ENCODE data around the gene RHNO1. TPM values are rescaled to one million over a fixed set of nuclear protein-coding genes. Genes with fewer than 3 reads are reported as not detected.
A peak's percentile ranks its signal among the peaks of the same experiment; 100 is the strongest.

RHNO1 gene
- total and polyA plus RNA-seq, 2 of the 4 experiments (the other 2 are of a cell fraction): 26.1 to 30.6 TPM

DNA sequence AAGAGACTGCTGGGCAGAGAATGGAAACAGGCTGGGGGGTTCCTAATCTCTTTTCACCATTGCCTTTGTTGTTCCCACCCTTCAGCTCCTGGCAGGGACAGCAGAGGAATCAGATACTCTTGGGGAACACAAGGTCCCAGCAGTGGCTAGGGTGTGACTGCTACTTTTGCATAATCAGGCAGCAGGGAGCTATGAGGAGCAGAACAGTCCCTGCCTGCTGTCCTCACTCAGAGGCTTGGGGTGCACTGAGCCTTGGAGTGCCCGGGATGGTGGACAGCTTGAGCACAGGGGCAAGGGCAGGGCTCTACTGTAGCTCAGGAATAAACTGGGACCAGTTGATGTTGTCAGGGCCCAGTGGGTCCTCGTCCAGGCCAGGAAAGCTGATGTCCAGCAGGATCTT, 18.7 kb upstream of the RHNO1 start:
- dilution Hi-C loops (cut with HindIII; ENCODE audit: low sequenced_read_pairs, unreplicated experiment) (no loop called here), intact Hi-C loops (cut with micrococcal nuclease) (no loop called here), in situ Hi-C loops (cut with MboI; ENCODE audit: low sequenced_read_pairs) (loop anchor here (10.0 kb wide), 1 partner anchor 176 kb away; no protein-coding TSS in a partner anchor)
- no peak overlapping the region for H3K18ac ChIP-seq (ENCODE audit: low read depth, low read length)
- no peak overlapping the region for H2BK120ac ChIP-seq (ENCODE audit: low read depth, low read length)
- ATAC-seq (ENCODE audit: low read depth): no peak
- WGBS, 2 experiments (ENCODE audit: extremely low coverage in 2 of 2, insufficient read length in 1 of 2): 91% methylated on average over 2 of the region's 2 CpGs; no CpG with 5 or more reads in 1 of the 2 experiments
- no peak overlapping the region for H3K14ac ChIP-seq (replicated peaks; ENCODE audit: low read depth, low read length)
- H2AK9ac ChIP-seq (replicated peaks; ENCODE audit: low read depth, low read length, poor library complexity): peak overlapping the region; percentile 71
- ChIA-PET POLR2A (ENCODE audit: unreplicated experiment) (interaction anchor here (0.7 kb wide), 1 partner anchor 30 kb away, joined by 5 read pairs; no protein-coding TSS in a partner anchor), CTCF (no interaction called here)
- TF ChIP-seq RFX5 (IDR thresholded peaks at IDR 0.05; ENCODE audit: low read depth, low read length) (no peak), MXI1 (IDR thresholded peaks at IDR 0.05; ENCODE audit: borderline replicate concordance, low read depth, low read length) (no peak), RCOR1 (IDR thresholded peaks at IDR 0.05; ENCODE audit: insufficient replicate concordance, low read length) (no peak), CHD1 (IDR thresholded peaks at IDR 0.05; ENCODE audit: low read depth, low read length) (no peak), NFE2L2 (IDR thresholded peaks at IDR 0.05; ENCODE audit: low read depth, low read length) (no peak), CEBPB (IDR thresholded peaks at IDR 0.05; ENCODE audit: low read depth, low read length) (no peak), FOS (IDR thresholded peaks at IDR 0.05; ENCODE audit: low read depth, low read length) (no peak), SMC3 (IDR thresholded peaks at IDR 0.05; ENCODE audit: low read depth, low read length) (no peak), RAD21 (IDR thresholded peaks at IDR 0.05; ENCODE audit: low read length) (no peak), POLR2A (IDR thresholded peaks at IDR 0.05; ENCODE audit: low read depth, low read length) (no peak), MAFK (IDR thresholded peaks at IDR 0.05; ENCODE audit: low read depth, low read length) (no peak), MAZ (IDR thresholded peaks at IDR 0.05; ENCODE audit: borderline replicate concordance, low read depth, low read length) (no peak), BHLHE40 (IDR thresholded peaks at IDR 0.05; ENCODE audit: low read depth, low read length) (no peak)
- TF ChIP-seq, protein P1, sequence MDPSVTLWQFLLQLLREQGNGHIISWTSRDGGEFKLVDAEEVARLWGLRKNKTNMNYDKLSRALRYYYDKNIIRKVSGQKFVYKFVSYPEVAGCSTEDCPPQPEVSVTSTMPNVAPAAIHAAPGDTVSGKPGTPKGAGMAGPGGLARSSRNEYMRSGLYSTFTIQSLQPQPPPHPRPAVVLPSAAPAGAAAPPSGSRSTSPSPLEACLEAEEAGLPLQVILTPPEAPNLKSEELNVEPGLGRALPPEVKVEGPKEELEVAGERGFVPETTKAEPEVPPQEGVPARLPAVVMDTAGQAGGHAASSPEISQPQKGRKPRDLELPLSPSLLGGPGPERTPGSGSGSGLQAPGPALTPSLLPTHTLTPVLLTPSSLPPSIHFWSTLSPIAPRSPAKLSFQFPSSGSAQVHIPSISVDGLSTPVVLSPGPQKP (IDR thresholded peaks at IDR 0.05; ENCODE audit: borderline replicate concordance, low read depth, low read length): no peak
- TF ChIP-seq, protein P2, sequence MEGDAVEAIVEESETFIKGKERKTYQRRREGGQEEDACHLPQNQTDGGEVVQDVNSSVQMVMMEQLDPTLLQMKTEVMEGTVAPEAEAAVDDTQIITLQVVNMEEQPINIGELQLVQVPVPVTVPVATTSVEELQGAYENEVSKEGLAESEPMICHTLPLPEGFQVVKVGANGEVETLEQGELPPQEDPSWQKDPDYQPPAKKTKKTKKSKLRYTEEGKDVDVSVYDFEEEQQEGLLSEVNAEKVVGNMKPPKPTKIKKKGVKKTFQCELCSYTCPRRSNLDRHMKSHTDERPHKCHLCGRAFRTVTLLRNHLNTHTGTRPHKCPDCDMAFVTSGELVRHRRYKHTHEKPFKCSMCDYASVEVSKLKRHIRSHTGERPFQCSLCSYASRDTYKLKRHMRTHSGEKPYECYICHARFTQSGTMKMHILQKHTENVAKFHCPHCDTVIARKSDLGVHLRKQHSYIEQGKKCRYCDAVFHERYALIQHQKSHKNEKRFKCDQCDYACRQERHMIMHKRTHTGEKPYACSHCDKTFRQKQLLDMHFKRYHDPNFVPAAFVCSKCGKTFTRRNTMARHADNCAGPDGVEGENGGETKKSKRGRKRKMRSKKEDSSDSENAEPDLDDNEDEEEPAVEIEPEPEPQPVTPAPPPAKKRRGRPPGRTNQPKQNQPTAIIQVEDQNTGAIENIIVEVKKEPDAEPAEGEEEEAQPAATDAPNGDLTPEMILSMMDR (conservative IDR thresholded peaks at IDR 0.05; ENCODE audit: low read depth, low read length): no peak
- TF ChIP-seq, protein P3, sequence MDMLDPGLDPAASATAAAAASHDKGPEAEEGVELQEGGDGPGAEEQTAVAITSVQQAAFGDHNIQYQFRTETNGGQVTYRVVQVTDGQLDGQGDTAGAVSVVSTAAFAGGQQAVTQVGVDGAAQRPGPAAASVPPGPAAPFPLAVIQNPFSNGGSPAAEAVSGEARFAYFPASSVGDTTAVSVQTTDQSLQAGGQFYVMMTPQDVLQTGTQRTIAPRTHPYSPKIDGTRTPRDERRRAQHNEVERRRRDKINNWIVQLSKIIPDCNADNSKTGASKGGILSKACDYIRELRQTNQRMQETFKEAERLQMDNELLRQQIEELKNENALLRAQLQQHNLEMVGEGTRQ (IDR thresholded peaks at IDR 0.05; ENCODE audit: low read depth, low read length): no peak
- no peak overlapping the region for H3K4me3 ChIP-seq (ENCODE audit: insufficient read depth, low read depth, low read length)
- H2AFZ ChIP-seq (replicated peaks; ENCODE audit: low read length, poor library complexity): no peak overlapping the region
- H3K4me1 ChIP-seq (ENCODE audit: control insufficient read depth, insufficient read depth, low read length): no peaks in the 10 kb centered on the region
- no TSS peak for BruUV-seq (replicated peaks)
- no peak overlapping the region for H4K5ac ChIP-seq (ENCODE audit: low read depth, low read length)
- H3K4me2 ChIP-seq (ENCODE audit: low read depth, low read length): no peak overlapping the region
- no peaks in the 10 kb centered on the region for H4K20me1 ChIP-seq (ENCODE audit: insufficient read depth, low read length)
- no peak overlapping the region for H3K9ac ChIP-seq (ENCODE audit: low read depth, low read length)
- H3K56ac ChIP-seq (ENCODE audit: extremely low read depth, insufficient read depth, low read length): no peak overlapping the region
- no peaks in the 10 kb centered on the region for H3K9me3 ChIP-seq (ENCODE audit: control insufficient read depth, insufficient read depth, low read length)
- no peaks in the 10 kb centered on the region for H3K79me1 ChIP-seq (ENCODE audit: low read depth in 1 of 2, low read length in 2 of 2)
- H3K9me1 ChIP-seq (ENCODE audit: insufficient read depth, low read length): no peaks in the 10 kb centered on the region
- H3K36me3 ChIP-seq (ENCODE audit: control insufficient read depth, insufficient read depth, low read length): peaks cover 6% of the 10 kb centered on the region
- no peak overlapping the region for H3K27ac ChIP-seq (ENCODE audit: insufficient read depth, low read length)
- no peak overlapping the region for H2BK20ac ChIP-seq (ENCODE audit: low read depth, low read length)
- no peak overlapping the region for H2BK5ac ChIP-seq (ENCODE audit: low read depth, low read length, poor library complexity, severe bottlenecking)
- DNase-seq: no peak
- H3K27me3 ChIP-seq (ENCODE audit: control insufficient read depth, insufficient read depth, low read length): no peaks in the 10 kb centered on the region
- no peak overlapping the region for H4K91ac ChIP-seq (ENCODE audit: insufficient read depth, low read depth, low read length)
- no peak overlapping the region for H2BK15ac ChIP-seq (ENCODE audit: low read depth, low read length)
- H3K4ac ChIP-seq (ENCODE audit: low read depth, low read length): no peak overlapping the region
- no peak overlapping the region for H4K8ac ChIP-seq (ENCODE audit: low read depth in 2 of 2, low read length in 2 of 2)
- H2AK5ac ChIP-seq (ENCODE audit: low read depth, low read length): no peak overlapping the region
- no peak overlapping the region for H3K23ac ChIP-seq (ENCODE audit: low read depth, low read length)

All from IMR-90 (cell line).